Colonic mucosa (tissue), 4 donors: ENCODE results near the gene CPXM2. TPM values are rescaled to one million over a fixed set of nuclear protein-coding genes. Genes with fewer than 3 reads are reported as not detected.

Experiments used
- DNase-seq: peaks from one replicate; pipeline ENCODE4 v3.0.0-alpha.2; 2020
- H3K27ac ChIP-seq: fragments of 200-600 bp; one replicate; pipeline ENCODE4 v1.8.0; 2021
- H3K27me3 ChIP-seq: fragments of 200-600 bp; one replicate; pipeline ENCODE4 v1.8.0; 2021
- H3K36me3 ChIP-seq: fragments of 200-600 bp; one replicate; pipeline ENCODE4 v1.8.0; 2021
- H3K4me1 ChIP-seq: fragments of 200-600 bp; one replicate; pipeline ENCODE4 v1.8.0; 2021; ENCODE audit warnings: mild to moderate bottlenecking
- H3K4me3 ChIP-seq: fragments of 200-600 bp; one replicate; pipeline ENCODE4 v1.8.0; 2021
- H3K9ac ChIP-seq, 2 donors: one replicate each; pipeline ENCODE4 v1.7.0; 2013; ENCODE audit warnings: control low read depth in 2 of 2, low read depth in 2 of 2, low read length in 2 of 2
- H3K9me3 ChIP-seq: fragments of 200-600 bp; one replicate; pipeline ENCODE4 v1.8.0; 2021
- CTCF ChIP-seq: fragments of 200-600 bp; IDR thresholded peaks from one replicate; pipeline ENCODE4 v1.8.0; 2022; ENCODE audit warnings: antibody characterized with exemption, mild to moderate bottlenecking
- intact Hi-C: fragments of 100-400 bp; cut with DNase I; formaldehyde crosslinking; loops from one replicate; pipeline ENCODE4 v1.14.1; 2022
- total RNA-seq, 2 donors: library from RNA; stranded (reverse); fragmentation: NEBNext Ultra II Directional in 1 of 2; extraction: Animal tissue kit (Norgen Biotek cat#: 25700) in 1 of 2; gene quantifications; one replicate each; pipeline ENCODE4 v1.2.1, GENCODE V29; 2021
- donor health status: healthy.
- donor health status: DM: no; HTN: no; CAD: no.
- donor health status: DM: no; HTN: no; CAD: no.

The CPXM2 gene
- total RNA-seq, 2 donors from 2014 or later: 5.8 to 12.9 TPM

GRCh38 chr10:123761666-123762230, 129.9 kb downstream of the CPXM2 start:
- Histone ChIP-seq H3K27me3 (no peaks in the 10 kb centered on the region), H3K9me3 (no peaks in the 10 kb centered on the region), H3K36me3 (no peaks in the 10 kb centered on the region), H3K4me3 (no peak overlapping the region), H3K4me1 (no peaks in the 10 kb centered on the region), H3K9ac (no peak overlapping the region), H3K27ac (no peak overlapping the region)
- TF ChIP-seq CTCF: no peak
- no peak for DNase-seq
- intact Hi-C loops: no loop called here

GRCh38 chr10:123761038-123761428, 130.6 kb downstream of the CPXM2 start:
- no peak for DNase-seq
- Histone ChIP-seq H3K27ac (no peak overlapping the region), H3K4me3 (no peak overlapping the region), H3K27me3 (no peaks in the 10 kb centered on the region), H3K36me3 (no peaks in the 10 kb centered on the region), H3K9me3 (no peaks in the 10 kb centered on the region), H3K9ac (no peak overlapping the region), H3K4me1 (no peaks in the 10 kb centered on the region)
- TF ChIP-seq CTCF: no peak
- intact Hi-C loops: no loop called here

- no peaks in the 10 kb centered on the region for H3K36me3 ChIP-seq
- no peak for TF ChIP-seq CTCF
- no peaks in the 10 kb centered on the region for H3K27me3 ChIP-seq
- H3K27ac ChIP-seq: no peak overlapping the region
- no peak overlapping the region for H3K9ac ChIP-seq
- H3K4me3 ChIP-seq: no peak overlapping the region
- H3K9me3 ChIP-seq: no peaks in the 10 kb centered on the region
- no peak for DNase-seq
- H3K4me1 ChIP-seq: no peaks in the 10 kb centered on the region
- intact Hi-C loops: no loop called here
These were observed 131.1 kb downstream of the CPXM2 start for GRCh38 chr10:123760356-123761037.

GRCh38 chr10:123759501-123760031, 132.0 kb downstream of the CPXM2 start:
- Histone ChIP-seq H3K9ac (no peak overlapping the region), H3K9me3 (no peaks in the 10 kb centered on the region), H3K27me3 (no peaks in the 10 kb centered on the region), H3K4me3 (no peak overlapping the region), H3K27ac (no peak overlapping the region), H3K36me3 (no peaks in the 10 kb centered on the region), H3K4me1 (no peaks in the 10 kb centered on the region)
- intact Hi-C loops: no loop called here
- DNase-seq: no peak
- no peak for TF ChIP-seq CTCF

GRCh38 chr10:123759041-123759440, 132.6 kb downstream of the CPXM2 start:
- no peak overlapping the region for H3K27ac ChIP-seq
- no peak for TF ChIP-seq CTCF
- intact Hi-C loops: no loop called here
- H3K27me3 ChIP-seq: no peaks in the 10 kb centered on the region
- H3K9me3 ChIP-seq: no peaks in the 10 kb centered on the region
- H3K36me3 ChIP-seq: no peaks in the 10 kb centered on the region
- H3K4me1 ChIP-seq: no peaks in the 10 kb centered on the region
- H3K4me3 ChIP-seq: no peak overlapping the region
- DNase-seq: no peak
- no peak overlapping the region for H3K9ac ChIP-seq
